Measurements from ENCODE around the gene MXRA8.
"Not testable (repeated sequence)": the region's sequence is repeated elsewhere in the genome, so short reads cannot be mapped to it uniquely, and the experiment has no call there.

The MXRA8 gene

GRCh38 chr1:1318777-1319645 lies 39.3 kb downstream of the MXRA8 start:
- DNase-seq, result no peak

- DNase-seq, result peak; percentile 35
Observed at GRCh38 chr1:1318131-1318652, 40.2 kb downstream of the MXRA8 start.

GRCh38 chr1:1317420-1317819 lies 40.9 kb downstream of the MXRA8 start:
- DNase-seq, result no peak

GRCh38 chr1:1316199-1316598 lies 42.2 kb downstream of the MXRA8 start:
- DNase-seq, result not testable (repeated sequence)

- DNase-seq, result no peak
Observed at GRCh38 chr1:1315435-1315954, 42.9 kb downstream of the MXRA8 start.

- no peak for DNase-seq
Observed at GRCh38 chr1:1314678-1315335, 43.5 kb downstream of the MXRA8 start.

GRCh38 chr1:1314237-1314586 lies 44.1 kb downstream of the MXRA8 start:
- no peak for DNase-seq

GRCh38 chr1:1313500-1314236 lies 44.7 kb downstream of the MXRA8 start:
- no peak for DNase-seq

- DNase-seq, result no peak
Observed at GRCh38 chr1:1312450-1313314, 45.7 kb downstream of the MXRA8 start.

GRCh38 chr1:1311107-1312104 lies 46.9 kb downstream of the MXRA8 start:
- DNase-seq, result no peak

GRCh38 chr1:1310476-1311053 lies 47.8 kb downstream of the MXRA8 start:
- no peak for DNase-seq

GRCh38 chr1:1310109-1310385 lies 48.3 kb downstream of the MXRA8 start:
- no peak for DNase-seq

GRCh38 chr1:1309251-1310108 lies 48.9 kb downstream of the MXRA8 start:
- DNase-seq, result no peak

GRCh38 chr1:1308756-1309250 lies 49.6 kb downstream of the MXRA8 start:
- no peak for DNase-seq

GRCh38 chr1:1307923-1308755 lies 50.2 kb downstream of the MXRA8 start, which contains the start of the genes ACAP3 and PUSL1:
TSS of gene ACAP3 (minus strand) at chr1:1307930. CDS start at chr1:1307815, 115 bp downstream.
TSS of gene PUSL1 (plus strand) at chr1:1308597. CDS start at chr1:1308644, 47 bp downstream.
- DNase-seq, result peak; percentile 81

GRCh38 chr1:1307261-1307922 lies 51.0 kb downstream of the MXRA8 start:
- no peak for DNase-seq

GRCh38 chr1:1306661-1307260 lies 51.6 kb downstream of the MXRA8 start:
- DNase-seq, result no peak

Measured in NCI-H1092 (cell line).